SU-DHL-6 (cell line): ENCODE results near the gene ERFL.
A peak's percentile ranks its signal among the peaks of the same experiment; 100 is the strongest.

Source experiments
- H2AFZ ChIP-seq: fragments of 200-600 bp; sonication (generic); 2 replicates; pipeline ENCODE4 v1.6.1; 2014; ENCODE audit warnings: low read depth, mild to moderate bottlenecking, moderate library complexity, mixed read lengths, antibody characterized with exemption, low read length; ENCODE audit not compliant: severe bottlenecking
- H3F3A ChIP-seq: fragments of 200-600 bp; shearing (Covaris generic); 2 replicates; pipeline ENCODE4 v1.6.0; 2016; ENCODE audit warnings: antibody characterized with exemption, mild to moderate bottlenecking; ENCODE audit not compliant: insufficient read depth
- H3K27ac ChIP-seq: fragments of 200-600 bp; sonication (generic); 2 replicates; pipeline ENCODE4 v1.5.1; 2016; ENCODE audit warnings: low read depth, mild to moderate bottlenecking, low read length, moderate library complexity, mixed read lengths
- H3K27me3 ChIP-seq: fragments of 200-600 bp; sonication (generic), shearing (Covaris generic); 2 replicates; pipeline ENCODE4 v1.6.0; 2014; ENCODE audit warnings: mild to moderate bottlenecking, low read length
- H3K36me3 ChIP-seq: fragments of 200-600 bp; sonication (generic); 2 replicates; pipeline ENCODE4 v1.6.1; 2014; ENCODE audit warnings: mild to moderate bottlenecking, low read length, mixed read lengths
- H3K4me2 ChIP-seq: fragments of 300-600, 200-600 bp; shearing (Covaris generic), sonication (generic); 2 replicates; pipeline ENCODE4 v1.6.0; 2014; ENCODE audit warnings: low read length, low read depth, mild to moderate bottlenecking; ENCODE audit not compliant: poor library complexity, severe bottlenecking
- H3K4me3 ChIP-seq: fragments of 200-600 bp; sonication (generic); 2 replicates; pipeline ENCODE4 v1.5.1; 2014; ENCODE audit warnings: antibody characterized with exemption, low read length, mild to moderate bottlenecking, mixed read lengths; ENCODE audit not compliant: insufficient read depth, poor library complexity, severe bottlenecking
- H3K79me2 ChIP-seq: fragments of 200-600 bp; sonication (generic); 2 replicates; pipeline ENCODE4 v1.6.1; 2014; ENCODE audit warnings: mild to moderate bottlenecking, low read length, moderate library complexity; ENCODE audit not compliant: insufficient read depth
- H3K9ac ChIP-seq: fragments of 200-600 bp; sonication (generic); 2 replicates; pipeline ENCODE4 v1.7.0; 2014; ENCODE audit warnings: mild to moderate bottlenecking, low read length
- H3K9me2 ChIP-seq: fragments of 200-600 bp; sonication (generic); replicated peaks from 2 replicates; pipeline ENCODE4 v1.6.1; 2014; ENCODE audit warnings: low read length; ENCODE audit not compliant: insufficient read depth
- H3K9me3 ChIP-seq: fragments of 200-600 bp; sonication (generic); 2 replicates; pipeline ENCODE4 v1.6.1; 2014; ENCODE audit warnings: low read length, mixed read lengths; ENCODE audit not compliant: insufficient read depth
- H4K20me1 ChIP-seq: fragments of 200-600 bp; sonication (generic); 2 replicates; pipeline ENCODE4 v1.6.1; 2014; ENCODE audit warnings: low read depth, mild to moderate bottlenecking, antibody characterized with exemption, low read length, moderate library complexity, mixed read lengths
- EZH2phosphoT487 ChIP-seq: fragments of 200-600 bp; sonication (generic), shearing (Covaris generic); conservative IDR thresholded peaks from 2 replicates; pipeline ENCODE4 v1.6.1; 2018; ENCODE audit warnings: mild to moderate bottlenecking, antibody characterized with exemption, low read length, moderate library complexity, mixed read lengths
- TF ChIP-seq, protein P1 (sequence below): fragments of 200-600 bp; sonication (generic); IDR thresholded peaks from one replicate; pipeline ENCODE4 v1.5.1; 2017; ENCODE audit warnings: antibody characterized with exemption, mild to moderate bottlenecking, low read length, moderate library complexity; ENCODE audit not compliant: insufficient read depth, poor library complexity, severe bottlenecking

Gene ERFL

DNA sequence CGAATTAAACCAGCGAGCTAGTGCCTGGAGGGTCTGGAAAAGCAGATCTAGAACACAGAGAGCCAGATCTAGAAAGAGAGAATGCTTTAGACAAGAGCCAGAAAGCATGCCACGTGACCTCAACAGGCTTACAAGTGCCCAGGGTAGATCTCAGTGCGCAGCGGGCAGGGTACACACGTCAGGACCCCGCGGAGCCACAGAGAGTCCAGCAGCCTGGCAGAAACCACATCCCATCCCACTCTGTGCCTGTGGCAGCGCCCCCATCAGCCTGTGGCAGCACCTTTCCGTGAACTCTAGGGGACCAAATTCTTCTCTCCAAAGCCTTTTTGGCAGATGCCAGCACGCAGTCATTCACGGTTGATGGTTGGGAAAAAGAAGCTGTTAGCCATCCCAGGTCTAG lies 39.3 kb downstream of the ERFL start:
- H3K9me3 ChIP-seq: no peaks in the 10 kb centered on the region
- H3K27me3 ChIP-seq: no peaks in the 10 kb centered on the region
- TF ChIP-seq EZH2phosphoT487: no peak
- TF ChIP-seq, protein P1, sequence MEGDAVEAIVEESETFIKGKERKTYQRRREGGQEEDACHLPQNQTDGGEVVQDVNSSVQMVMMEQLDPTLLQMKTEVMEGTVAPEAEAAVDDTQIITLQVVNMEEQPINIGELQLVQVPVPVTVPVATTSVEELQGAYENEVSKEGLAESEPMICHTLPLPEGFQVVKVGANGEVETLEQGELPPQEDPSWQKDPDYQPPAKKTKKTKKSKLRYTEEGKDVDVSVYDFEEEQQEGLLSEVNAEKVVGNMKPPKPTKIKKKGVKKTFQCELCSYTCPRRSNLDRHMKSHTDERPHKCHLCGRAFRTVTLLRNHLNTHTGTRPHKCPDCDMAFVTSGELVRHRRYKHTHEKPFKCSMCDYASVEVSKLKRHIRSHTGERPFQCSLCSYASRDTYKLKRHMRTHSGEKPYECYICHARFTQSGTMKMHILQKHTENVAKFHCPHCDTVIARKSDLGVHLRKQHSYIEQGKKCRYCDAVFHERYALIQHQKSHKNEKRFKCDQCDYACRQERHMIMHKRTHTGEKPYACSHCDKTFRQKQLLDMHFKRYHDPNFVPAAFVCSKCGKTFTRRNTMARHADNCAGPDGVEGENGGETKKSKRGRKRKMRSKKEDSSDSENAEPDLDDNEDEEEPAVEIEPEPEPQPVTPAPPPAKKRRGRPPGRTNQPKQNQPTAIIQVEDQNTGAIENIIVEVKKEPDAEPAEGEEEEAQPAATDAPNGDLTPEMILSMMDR: no peak
- no peaks in the 10 kb centered on the region for H4K20me1 ChIP-seq
- no peak overlapping the region for H3K27ac ChIP-seq
- H3K36me3 ChIP-seq: no peaks in the 10 kb centered on the region
- H3K79me2 ChIP-seq: peaks cover 50% of the 10 kb centered on the region
- no peak overlapping the region for H3K9ac ChIP-seq
- H3K4me3 ChIP-seq: no peak overlapping the region
- H2AFZ ChIP-seq: no peak overlapping the region
- no peak overlapping the region for H3K4me2 ChIP-seq
- no peaks in the 10 kb centered on the region for H3K9me2 ChIP-seq
- peaks cover 3% of the 10 kb centered on the region for H3F3A ChIP-seq

GRCh38 chr19:41887711-41888382 lies 40.4 kb downstream of the ERFL start:
- no peaks in the 10 kb centered on the region for H3K9me3 ChIP-seq
- peak overlapping the region; percentile 97 for H3K4me2 ChIP-seq
- H4K20me1 ChIP-seq: no peaks in the 10 kb centered on the region
- TF ChIP-seq EZH2phosphoT487: no peak
- TF ChIP-seq, protein P1: peak; percentile 69
- H3K27me3 ChIP-seq: no peaks in the 10 kb centered on the region
- H2AFZ ChIP-seq: no peak overlapping the region
- H3K36me3 ChIP-seq: no peaks in the 10 kb centered on the region
- peak overlapping the region; percentile 83 for H3K27ac ChIP-seq
- peaks cover 50% of the 10 kb centered on the region for H3K79me2 ChIP-seq
- no peaks in the 10 kb centered on the region for H3K9me2 ChIP-seq
- peak overlapping the region; percentile 25 for H3K4me3 ChIP-seq
- H3F3A ChIP-seq: peaks cover 12% of the 10 kb centered on the region
- peak overlapping the region; percentile 89 for H3K9ac ChIP-seq

GRCh38 chr19:41886761-41887710 lies 41.2 kb downstream of the ERFL start:
- H3K79me2 ChIP-seq: peaks cover 50% of the 10 kb centered on the region
- no peaks in the 10 kb centered on the region for H3K9me2 ChIP-seq
- H3K4me3 ChIP-seq: peak overlapping the region; percentile 25
- H3K4me2 ChIP-seq: peak overlapping the region; percentile 97
- no peaks in the 10 kb centered on the region for H4K20me1 ChIP-seq
- H3F3A ChIP-seq: peaks cover 20% of the 10 kb centered on the region
- H3K27me3 ChIP-seq: no peaks in the 10 kb centered on the region
- H3K9me3 ChIP-seq: no peaks in the 10 kb centered on the region
- H2AFZ ChIP-seq: no peak overlapping the region
- no peaks in the 10 kb centered on the region for H3K36me3 ChIP-seq
- H3K9ac ChIP-seq: peak overlapping the region; percentile 89
- TF ChIP-seq EZH2phosphoT487: no peak
- TF ChIP-seq, protein P1: no peak
- peak overlapping the region; percentile 83 for H3K27ac ChIP-seq
